HuH-7 (cell line): ENCODE data around the gene SDK2.

Source experiments
- DNase-seq: peaks from one replicate; pipeline ENCODE4 v3.0.0; 2011; ENCODE audit warnings: low spot score

SDK2 gene

DNA sequence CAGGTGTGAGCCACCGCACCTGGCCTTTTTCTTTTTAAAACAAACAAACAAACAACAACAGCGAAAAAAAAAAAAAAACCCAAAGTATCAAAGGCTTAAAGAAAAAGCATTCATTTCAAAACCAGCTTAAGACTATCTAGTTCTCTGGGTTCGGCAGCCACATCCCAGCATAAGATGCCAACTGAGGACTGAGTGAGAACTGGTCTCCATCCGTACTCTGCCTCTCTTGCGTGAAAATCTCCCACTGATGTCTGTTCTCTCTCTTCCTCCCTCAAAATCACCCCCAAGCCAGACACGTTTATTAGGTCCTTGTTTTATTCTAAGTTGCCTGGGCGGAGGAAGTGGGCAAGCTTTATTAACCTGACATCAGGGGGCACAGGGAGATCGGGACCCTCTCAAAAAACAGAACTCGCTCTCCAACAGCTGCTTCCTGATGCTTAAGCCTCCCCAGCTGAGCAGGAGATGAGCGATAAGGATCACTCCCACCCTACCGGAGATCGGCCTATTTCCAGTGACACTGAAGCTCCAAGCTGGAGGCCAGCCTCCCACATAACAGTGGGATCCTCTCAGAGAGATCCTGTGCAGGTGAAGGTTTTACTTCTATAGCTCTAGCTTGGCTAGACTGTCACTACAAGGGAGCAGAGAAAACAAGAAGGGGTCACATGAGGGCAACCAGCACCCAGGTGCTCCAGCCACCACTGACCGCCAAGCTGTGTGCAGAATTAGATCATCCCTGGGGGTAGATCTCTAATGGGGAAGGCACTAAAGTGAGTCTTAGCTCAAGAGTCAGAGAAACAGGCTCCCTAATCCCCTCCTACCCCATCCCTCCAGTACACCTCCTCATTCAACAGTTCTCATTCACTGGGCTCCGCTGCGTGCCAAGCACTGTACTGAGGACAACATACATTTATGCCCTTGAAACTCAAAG, 346.0 kb downstream of the SDK2 start:
- DNase-seq = no peak

DNA sequence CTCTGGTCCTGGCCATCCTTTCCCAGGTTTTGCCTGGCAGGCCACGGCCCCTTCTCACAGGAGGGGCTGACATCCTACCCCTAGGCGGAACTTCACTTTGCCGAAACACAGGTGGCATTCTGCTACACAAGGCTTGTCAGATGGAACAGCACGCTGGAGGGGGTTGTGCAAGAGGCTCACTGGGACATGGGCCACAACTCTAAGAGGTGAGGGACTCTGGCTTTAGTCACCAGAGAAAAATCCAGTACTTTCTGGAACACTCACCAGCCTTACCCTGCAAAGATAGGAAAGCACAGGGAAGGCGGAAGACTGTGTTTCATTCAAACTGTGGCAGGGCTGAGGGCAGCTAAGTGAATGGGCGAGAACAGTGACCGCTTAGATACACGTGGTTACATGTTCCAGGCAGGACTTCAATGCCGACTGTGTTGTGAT, 350.7 kb downstream of the SDK2 start:
- DNase-seq = no peak

DNA sequence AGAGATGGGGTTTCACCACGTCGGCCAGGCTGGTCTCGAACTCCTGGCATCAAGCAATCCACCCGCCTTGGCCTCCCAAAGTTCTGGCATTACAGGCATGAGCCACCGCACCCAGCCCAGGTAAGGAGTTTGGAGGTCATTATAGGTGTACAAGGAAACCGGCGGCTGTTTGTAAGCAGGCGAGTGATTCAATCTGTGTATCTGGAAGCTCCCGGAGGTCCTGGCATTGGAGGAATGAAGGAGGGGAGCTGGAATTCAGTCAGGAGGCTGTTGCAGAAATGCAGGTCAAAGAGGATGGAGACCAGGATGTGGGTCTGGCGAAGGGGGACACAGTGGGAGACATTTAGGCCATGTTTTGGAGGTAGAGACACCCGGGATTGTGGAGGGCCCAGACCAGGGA, 351.2 kb downstream of the SDK2 start:
- no peak for DNase-seq

DNA sequence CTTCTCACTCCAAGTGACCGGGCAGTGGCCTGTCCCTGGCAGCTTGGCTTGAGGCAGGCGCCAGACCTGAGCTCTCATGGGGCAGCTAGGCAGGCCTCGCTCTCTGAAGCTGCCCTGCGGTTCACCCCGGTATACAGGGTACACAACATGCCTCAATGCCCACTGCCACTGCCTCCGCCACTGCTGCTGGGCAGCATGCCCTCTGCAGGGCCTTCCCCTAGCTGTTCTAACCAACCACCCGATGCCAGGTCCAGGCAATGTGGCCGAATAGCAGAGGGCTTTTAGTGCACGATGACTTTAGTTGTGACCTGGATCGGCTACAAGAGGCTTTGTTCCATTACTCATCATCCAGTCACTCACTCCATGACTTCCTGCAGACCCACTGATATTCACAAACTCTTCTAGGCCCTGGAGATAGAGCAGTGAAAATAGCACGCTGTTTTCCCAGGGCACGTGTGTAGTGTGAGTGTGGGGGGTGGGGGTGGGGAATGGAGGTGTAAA, 352.2 kb downstream of the SDK2 start:
- no peak for DNase-seq

DNA sequence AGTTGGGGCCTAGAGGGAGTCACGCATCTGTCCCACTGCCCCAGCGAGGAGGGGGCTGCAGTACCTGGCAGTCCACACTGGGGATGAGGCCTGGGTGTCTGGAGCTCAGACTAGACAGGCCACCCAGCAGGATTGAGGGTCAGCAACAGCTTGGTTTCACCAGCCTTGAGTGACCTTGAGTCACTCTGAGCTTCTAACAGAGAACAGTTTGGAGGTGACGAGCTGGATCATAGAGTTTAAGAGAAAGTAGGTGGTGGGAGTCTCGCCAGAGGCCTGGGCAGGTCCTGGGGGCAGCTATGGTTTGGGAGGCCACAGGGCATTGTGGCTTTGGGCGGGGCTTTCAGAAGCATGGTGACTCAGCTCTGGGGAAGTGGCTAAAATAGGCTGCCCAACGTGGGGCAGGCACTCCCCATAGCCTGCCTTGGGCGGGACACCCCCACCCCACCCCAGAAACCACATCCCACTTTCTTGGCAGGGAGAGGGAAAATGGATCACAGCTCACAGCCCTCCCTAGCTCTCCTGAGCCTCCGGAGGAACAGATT, 352.9 kb downstream of the SDK2 start:
- DNase-seq = no peak

DNA sequence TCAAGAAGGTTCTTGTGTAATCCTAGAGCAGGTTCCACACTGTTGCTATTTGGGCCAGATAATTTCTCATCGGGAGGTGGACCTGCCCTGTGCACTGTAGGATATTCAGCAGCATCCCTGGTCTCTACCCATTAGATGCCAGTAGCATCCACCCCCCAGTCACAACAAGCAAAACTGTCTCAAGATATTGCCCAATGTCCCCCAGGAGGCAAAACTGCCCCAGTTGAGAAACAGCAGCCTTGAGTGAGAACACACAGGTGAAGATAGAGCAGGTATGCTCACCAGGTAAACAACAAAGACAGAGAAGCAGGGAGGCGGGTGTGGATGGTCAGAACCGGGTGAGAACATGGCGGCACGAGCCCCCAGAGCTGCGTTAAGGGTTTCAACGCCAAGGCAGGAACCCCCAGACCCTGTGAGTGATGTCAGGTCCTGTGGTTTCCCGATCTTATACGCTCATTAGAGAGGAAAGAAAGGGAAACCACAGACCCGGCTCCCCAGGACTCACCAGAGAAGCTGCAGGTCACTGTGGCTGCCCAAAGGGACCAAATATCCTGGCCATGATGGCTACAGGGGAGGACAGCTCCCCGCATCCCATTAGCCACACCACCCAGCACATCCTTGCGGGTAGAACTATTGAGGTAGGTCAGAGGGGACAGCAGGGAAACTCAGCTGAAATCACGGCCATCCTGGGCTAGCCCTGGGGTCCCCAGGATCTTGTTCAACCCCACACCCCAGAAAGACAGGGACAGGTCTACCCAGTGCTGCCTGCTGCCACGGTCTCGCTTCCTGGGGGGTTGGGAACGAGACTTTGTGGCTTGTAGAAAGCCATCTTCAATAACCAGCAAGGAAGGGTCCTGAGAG, 353.6 kb downstream of the SDK2 start:
- DNase-seq = no peak

DNA sequence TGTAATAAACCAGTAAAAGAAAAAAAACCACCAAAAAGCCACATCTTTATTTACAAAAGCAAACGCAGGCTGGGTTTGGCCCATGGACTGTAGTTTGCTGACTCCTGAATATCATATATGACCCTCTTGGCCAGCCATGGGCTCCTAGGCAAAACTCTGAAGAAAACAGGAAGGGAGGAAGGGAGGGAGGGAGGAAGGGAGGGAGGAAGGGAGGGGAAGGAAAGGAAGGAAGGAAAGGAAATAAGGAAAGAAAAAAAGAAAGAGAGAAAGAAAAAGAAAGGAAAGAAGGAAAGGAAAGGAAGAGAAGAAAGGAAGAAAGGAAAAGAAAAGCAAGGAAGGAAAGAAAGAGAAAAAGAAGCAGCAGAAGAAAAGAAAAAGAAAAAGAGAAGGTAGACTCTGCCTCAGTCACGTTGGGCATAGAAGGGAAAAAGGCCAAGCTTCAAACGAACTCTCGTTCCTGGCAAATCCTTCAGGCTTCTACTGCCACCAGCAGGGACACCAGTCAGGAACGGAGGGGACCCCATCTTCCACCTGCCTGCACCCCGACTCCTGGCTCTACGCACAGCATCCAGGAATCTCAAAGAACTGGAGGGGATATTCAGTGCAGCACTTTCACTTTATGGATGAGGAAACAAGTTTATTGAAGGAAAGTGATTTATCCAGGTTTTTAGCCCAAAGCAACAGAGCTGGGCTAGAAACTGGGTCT, 354.5 kb downstream of the SDK2 start:
- DNase-seq = no peak

DNA sequence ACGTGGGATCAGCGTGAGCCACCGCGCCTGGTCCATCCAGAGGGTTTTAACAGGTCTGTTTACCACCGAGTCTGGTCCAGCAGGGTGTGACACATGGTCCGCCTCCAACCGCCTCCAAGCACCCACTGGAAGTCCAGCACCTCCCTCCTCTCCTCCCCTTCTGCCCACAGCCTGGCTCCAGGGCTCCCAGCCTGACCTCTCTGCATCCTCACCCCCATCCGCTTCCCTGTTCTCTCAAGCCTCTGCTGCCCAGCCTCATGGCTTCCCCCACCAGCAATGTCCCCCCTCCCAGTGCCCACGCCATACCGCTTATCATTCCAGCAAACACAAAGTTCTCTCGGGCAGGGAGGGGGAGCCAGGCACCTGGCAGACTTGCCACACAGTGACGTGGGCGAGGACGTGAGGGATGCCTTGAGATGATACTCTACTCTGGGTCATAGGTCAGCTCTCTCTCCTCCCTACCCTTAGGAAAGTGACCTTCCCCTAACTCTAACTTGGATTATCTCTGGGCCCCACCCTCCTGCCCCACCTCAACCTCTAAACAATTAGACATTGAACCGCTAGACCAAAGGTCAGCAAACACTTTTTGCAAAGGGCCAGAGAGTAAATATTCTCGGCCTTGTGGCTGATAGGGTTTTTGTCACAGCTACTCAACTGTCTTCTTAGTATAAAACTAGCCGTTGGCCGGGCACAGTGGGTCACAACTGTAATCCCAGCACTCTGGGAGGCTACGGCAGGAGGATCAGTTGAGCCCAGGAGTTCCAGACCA, 355.5 kb downstream of the SDK2 start:
- DNase-seq = peak; percentile 90

DNA sequence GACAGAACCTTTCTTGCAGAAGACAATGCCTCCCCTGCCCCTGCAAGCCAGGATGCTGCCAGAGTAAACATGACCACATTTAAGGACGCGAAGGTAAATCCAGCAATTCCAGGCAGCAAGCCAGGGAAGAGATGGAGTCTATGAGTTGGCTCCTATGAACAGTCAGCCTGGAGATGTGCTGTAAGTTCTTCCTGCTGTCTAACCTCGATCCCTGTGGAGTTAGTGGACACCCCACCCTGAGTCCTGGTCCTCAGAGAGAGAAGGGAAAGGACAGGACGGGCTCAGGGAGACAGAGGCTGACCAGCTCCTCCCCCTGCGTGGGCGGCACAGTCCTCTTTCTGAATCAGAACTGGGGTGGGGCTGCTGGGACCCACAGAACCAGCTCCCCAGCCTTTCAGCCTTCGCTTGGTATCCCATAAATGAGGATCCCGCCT, 357.4 kb downstream of the SDK2 start:
- DNase-seq = no peak

DNA sequence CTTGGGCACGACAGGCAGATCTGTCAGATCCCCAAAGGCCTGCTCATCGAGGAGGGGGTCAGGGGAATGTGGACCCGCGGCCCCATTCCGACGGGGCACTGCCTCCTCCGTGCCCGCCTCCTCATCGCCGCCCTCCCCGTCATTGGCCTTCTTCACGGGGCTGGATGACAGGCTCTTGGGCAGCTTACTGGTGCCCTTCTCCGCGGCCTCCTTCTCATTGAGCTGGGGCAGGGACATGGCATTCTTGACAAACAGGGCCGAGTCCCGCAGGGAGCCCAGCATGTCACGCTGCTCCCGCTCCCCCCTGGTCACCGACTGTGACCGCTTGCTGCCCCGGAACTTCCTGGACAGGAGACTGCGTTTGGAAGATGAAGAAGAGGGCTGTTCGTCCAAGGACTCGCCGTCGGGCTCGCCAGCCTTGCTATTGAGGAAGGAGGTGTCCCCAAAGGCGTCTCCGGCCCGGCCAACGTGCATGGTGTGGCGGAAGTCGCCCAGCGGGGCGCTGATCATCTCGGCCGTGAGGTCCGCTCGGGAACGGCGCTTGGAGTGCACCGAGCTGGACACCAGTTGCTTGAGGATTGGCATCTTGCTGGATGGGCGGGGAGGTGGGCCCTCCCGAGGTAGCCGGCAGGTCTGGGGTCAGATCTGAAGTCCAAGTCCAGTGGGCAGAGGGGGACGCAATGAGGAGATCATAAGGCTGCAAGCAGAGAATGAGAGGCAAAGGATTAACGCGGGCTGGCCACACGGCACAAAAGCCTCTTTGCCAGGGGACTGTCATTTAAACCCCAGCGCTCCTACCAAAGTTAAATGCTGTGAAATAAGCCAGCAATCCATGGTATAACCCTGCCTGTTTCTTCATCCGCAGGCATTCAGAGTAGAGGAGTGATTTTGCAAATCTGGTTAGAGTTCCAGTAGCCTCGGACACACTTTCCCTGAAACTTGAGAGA, 358.1 kb downstream of the SDK2 start:
- DNase-seq = no peak

DNA sequence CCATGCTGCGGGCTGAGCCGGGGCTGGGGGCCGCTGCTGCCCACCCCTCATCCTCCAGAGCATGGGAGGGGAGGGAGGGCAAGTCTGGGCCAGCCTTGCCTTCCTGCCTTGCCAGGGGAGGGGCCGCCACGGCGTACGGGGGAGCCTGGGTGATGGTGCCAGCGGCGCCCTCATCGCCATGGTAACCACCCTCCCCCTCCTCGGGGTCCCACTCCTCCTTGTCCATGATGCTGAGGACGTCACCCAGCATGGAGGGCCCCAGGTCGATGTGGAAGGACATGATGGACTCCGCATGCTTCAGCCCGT, 358.7 kb downstream of the SDK2 start:
- DNase-seq = no peak

DNA sequence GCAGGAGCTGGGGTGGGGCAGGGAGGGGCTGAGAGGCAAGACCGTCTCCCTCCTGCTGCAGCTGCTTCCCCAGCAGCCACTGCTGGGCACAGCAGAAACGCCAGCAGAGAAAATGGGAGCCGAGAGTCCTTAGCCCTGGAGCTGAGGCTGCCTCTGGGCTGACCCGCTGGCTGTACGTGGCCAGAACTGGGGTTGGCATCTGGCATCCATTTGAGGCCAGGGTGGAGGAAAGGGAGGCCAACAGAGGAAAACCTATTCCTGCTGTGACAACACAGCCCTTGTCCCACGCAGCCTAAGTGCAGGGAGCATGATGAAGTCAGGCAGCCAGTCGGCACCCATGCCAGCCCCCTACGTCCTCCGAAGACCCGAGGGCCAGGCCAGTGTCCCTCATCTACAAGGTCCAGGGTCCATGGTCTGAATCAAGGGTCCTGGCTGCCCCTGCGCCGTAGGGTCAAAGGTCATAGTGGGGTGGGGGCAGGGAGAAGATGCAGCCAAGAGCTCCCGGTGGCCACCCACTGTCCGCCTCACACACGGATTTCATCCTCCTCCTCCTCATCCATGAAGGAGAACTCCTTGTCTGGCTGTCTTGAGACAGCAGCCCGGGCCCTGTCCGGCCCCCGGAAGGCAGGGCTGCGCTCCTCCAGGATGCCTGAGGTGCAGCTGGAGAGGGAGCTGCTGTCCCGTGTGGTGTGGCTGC, 359.2 kb downstream of the SDK2 start:
- no peak for DNase-seq
